Measurements from ENCODE around the gene AXIN1.
"Not testable (repeated sequence)": the region's sequence is repeated elsewhere in the genome, so short reads cannot be mapped to it uniquely, and the experiment has no call there.

The AXIN1 gene

DNA sequence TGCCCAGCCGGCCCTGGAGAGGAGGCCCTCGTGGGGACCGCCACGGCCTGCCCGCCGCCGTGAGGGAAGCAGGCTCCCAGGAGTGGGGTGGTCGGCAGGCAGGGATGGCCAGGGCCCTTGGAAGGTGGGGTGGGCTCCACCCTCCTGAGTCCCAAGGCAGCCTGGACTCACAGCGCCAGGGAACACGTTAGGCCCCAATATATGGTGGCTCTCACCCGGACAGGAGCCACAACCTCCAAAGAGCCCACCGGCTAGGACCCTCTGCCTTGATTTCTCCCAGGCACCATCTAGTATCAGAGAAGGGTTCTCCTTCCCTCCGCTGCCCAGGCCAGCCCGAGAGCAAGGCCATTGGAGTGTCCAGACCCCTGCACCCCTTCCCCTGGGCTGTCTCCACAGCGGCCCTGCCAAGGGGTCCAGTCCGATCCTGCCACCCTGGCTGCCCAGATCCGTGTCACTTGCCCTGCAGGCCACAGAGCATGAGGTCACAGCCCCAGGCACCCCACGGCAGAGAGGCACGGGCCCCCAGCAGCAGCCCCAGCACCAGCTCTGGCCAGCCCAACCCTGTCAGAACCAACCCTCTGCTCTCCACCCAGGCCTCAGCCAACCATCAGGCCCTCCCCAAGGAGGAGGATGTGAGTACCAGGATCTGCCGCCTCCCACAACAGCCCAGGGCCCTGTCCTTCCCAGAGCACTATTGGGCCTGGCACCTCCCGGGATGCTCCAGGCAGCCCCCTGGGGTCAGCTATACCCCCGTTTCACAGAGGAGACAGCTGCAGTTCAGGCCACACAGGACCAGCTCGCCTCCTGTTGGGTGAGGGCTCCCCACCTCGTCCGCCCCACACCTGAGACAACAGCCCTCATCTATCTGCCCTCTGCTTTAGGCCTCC is 1.1 kb upstream of the AXIN1 start:
- no peak for DNase-seq

DNA sequence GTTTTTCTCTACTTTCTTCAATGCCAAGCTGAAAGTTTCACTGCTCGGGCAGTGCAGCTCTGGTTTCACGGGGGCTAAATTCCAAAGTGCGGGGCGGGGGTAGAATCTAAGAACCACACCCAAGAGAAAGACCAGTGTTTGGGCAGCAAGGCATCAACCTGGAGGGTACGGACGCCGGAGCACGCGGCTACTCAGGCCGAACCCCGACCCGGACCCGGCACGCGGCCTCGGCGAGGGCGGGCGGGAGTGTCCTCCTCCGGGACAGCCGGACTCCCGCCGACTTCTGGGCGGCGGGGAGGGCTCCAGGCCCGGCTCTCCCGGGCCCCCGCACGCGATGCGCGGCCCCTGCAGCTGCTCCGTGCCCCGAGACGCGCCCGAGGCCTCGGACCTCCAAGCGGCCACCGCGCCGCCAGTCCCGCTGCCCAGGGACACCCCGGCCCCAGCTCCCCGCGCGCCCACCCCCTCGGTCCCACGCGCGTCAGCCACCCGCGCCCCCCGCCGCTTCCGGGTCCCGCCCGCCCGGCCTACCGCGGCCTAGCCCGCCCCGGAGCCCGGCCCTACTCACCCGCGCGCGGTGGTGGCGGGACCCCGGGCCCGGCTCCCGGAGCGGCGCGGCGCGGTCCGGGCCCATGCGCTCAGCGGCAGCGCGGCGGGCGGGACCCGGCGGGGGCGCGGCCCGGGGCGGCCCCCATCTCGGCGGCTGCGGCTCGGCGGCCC is 561 bp downstream of the AXIN1 start:
- no peak for DNase-seq

DNA sequence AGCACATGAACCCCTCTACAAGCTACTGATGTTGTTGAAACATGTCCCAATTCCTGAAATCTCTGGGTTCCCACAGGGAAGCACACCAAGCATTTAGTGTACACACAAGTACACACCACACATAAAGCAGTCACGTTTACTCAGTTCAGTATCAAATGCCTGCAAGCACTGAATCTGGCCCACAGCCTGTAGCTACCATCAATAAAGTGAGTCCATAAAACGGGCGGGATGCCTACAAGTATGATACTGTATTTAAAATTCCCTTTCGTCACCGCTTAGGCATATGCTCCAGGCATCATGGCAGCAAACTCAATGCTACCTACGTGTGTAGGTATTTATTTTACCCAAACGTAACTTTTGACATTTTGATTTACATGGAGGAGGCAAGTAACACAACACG is 2.3 kb downstream of the AXIN1 start:
- no peak for DNase-seq

DNA sequence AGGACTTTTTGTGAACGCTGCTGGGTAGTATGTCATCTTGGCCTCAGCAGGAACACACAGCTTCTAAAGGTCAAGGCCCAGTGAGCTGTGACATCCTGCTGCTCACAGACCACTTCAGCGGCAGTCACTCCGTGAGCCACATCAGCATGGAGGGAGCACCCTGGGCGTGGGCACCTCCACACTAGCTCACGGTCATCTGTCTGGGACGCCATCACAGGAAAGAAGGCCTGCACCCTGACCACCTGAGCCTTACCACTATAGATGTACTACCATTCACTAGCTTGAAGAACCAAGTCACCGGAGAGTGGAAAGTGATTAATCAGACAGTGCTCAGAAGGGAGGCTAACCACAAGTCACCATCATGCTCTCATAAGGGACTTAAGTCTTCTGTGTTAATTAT is 3.3 kb downstream of the AXIN1 start:
- no peak for DNase-seq

DNA sequence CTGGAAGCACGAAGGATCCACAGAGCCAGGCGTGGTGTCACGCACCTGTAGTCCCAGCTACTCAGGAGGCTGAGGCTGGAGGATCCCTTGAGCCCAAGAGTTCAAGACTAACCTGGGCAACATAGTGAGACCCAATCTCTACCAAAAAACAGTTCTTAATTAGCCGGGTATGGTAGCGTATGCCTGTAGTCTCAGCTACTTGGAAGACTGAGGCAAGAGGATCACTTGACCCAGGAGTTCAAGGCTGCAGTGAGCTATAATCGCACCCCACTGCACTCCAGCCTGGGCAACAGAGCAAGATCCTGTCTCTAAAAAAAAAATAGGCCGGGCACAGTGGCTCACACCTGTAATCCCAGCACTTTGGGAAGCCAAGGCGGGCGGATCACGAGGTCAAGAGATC is 4.0 kb downstream of the AXIN1 start:
- DNase-seq: not testable (repeated sequence)

DNA sequence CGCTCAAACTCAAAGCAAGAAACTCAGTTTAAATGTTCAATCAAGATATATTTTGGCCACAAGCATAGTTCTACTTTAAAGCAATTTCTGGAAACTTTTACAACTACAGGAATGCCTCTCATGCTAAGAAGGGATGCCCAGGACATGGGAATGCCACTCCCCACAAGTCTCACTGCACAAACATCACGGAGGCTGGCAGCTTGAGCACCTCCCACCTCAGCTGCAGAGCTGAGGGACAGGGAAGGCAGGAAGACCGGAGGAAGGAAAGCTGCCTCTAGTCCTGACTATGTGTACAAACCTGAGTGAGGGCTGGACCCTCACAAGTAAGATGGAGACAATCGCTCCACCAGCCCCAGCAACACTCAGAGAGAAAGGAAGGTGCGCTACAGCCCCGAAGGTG is 5.3 kb downstream of the AXIN1 start:
- DNase-seq: no peak

DNA sequence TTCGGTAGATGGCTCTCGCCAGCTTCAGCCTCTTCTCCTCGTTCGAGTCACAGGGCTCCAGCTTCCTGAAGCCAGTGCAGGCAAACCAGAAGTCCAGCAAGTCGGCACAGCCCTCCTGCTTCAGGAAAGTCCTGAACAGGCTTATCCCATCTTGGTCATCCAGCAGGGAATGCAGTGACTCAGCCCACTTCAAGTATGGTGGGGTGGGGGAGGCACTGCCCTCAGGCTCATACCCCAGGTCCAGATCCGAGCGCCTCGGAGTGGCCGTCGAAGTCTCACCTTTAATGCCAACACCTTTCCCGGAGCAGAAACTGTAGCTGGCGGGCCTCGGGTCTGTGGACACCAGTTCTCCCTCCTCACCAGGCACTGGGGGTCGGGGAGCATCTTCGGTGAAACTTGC is 5.9 kb downstream of the AXIN1 start:
- DNase-seq: no peak

DNA sequence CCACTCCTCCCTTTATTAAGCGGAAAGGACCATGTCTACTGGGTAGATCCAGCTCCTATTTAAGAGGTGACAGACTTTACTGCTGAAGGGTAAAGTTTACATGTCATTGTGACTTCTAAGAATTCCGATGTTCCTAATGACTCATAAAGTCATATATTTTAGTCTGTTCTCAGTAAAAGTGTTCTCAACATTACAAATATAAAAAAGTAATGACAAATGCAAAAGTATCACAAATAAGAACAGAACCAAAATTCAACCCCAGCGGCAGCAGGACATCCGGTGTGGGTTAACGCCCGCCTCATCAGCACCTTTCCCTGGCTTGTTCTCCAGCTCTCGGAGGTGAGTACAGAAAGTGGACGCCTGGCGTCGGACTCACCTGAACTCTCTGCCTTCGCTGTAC is 6.8 kb downstream of the AXIN1 start:
- no peak for DNase-seq

DNA sequence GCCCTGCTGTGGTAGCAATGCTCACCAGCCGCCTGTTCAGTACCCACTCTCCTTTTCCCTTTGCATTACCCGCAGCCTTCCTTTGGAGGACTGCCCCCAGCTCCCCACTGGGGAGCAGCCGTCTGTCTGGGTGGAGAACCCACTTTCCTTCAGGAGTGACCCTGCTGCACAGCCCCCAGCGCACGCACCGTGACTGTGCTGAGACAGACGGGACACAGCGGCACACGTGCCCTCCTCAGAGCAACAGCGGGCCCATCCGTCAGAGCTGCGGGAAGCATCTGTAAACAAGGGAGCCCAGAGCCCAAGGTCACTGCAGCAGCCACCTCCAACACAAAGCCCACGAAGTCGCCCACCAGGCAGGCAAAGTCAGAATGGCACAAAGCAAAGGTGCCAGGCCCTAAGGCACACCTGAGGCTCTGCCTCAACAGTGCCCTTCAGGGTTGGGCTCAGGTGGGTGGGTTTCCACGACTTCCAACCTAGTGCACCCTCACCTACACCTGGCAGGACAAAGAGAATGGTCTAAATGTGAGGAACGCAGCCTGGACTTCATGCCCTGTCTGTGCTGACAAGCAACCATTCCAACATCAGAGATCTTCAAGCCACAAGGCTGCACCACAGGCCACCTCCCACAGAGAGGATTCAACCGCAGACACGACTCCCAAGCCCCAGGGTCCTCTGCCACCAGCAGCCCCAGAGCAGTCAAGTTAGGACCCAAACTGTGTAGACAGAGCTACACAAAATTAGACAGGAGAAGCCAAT is 9.9 kb downstream of the AXIN1 start:
- no peak for DNase-seq

DNA sequence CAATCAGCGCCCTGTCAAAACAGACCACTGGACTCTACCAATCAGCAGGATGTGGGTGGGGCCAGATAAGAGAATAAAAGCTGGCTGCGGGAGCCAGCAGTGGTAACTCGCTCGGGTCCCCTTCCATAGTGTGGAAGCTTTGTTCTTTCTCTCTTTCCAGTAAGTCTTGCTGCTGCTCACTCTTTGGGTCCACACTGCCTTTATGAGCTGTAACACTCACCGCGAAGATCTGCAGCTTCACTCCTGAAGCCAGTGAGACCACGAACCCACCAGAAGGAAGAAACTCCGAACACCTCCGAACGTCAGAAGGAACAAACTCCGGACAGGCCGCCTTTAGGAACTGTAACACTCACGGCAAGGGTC is 10.6 kb downstream of the AXIN1 start:
- not testable (repeated sequence) for DNase-seq

DNA sequence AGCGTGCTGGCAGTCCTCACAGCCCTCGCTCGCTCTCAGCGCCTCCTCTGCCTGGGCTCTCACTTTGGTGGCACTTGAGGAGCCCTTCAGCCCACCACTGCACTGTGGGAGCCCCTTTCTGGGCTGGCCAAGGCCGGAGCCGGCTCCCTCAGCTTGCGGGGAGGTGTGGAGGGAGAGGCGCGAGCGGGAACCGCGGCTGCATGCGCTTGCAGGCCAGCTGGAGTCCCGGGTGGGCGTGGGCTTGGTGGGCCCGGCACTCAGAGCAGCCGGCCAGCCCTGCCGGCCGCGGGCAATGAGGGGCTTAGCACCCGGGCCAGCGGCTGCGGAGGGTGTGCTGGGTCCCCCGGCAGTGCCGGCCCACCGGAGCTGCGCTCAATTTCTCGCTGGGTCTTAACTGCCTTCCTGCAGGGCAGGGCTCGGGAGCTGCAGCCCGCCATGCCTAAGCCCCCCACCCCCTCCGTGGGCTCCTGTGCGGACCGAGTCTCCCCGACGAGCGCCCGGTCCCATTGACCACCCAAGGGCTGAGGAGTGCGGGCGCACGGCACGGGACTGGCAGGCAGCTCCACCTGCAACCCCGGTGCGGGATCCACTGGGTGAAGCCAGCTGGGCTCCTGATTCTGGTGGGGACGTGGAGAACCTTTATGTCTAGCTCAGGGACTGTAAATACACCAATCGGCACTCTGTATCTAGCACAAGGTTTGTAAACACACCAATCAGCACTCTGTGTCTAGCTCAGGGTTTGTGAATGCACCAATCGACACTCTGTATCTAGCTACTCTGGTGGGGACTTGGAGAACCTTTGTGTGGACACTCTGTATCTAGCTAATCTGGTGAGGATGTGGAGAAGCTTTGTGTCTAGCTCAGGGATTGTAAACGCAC is 11.2 kb downstream of the AXIN1 start:
- DNase-seq: not testable (repeated sequence)

DNA sequence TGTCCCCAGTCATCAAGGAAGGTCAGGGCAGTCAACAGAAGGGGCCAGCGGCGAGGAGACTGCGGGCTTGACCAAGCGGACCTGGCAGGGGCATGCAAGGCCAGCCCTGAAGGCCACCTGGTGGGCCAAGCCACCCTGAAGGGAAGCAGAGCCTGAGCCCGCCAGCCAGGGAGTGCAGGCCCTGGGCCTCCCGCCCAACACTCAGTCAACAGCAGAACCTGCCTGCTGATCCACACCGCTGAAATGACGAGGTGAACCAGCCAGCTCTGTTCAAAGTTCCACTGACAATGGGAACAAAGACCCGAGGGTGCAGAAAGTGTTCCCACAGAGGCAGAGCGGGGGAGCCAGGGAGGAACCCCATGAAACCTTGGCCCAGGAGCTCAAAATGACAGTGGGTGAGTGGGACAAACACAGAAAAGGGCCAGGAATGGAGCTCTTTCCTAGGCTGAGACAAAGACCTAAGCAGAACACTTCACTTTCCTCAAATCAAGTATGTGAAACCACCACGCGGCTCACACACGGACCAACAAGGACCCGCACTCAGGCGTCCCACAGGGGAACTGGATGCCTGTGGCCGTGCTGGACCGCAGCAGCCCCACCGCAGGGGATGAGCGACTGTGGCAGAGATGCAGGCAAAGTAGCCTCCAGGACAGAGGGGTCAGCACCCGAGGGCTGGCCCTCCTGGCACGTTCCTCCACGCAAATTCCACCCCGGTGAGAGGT is 12.0 kb downstream of the AXIN1 start:
- no peak for DNase-seq

DNA sequence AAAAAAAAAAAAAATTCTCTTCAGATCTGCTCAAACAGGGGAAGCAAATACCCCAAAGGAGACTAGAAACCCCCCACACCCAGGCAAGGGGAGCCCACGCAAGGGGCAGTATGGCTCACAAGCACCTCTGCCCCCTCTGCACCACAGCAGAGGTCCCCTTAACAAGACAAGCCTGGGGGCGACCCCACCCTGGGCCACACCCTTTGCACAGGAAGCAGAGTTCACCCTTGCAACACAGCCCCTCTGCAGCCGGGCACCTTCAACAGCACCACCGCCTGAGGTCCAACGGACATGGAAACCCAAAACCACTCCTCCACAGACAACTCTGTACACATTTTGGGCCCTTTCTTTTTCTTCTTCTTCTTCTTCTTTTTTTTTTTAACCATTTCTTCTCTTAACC is 12.8 kb downstream of the AXIN1 start:
- no peak for DNase-seq

DNA sequence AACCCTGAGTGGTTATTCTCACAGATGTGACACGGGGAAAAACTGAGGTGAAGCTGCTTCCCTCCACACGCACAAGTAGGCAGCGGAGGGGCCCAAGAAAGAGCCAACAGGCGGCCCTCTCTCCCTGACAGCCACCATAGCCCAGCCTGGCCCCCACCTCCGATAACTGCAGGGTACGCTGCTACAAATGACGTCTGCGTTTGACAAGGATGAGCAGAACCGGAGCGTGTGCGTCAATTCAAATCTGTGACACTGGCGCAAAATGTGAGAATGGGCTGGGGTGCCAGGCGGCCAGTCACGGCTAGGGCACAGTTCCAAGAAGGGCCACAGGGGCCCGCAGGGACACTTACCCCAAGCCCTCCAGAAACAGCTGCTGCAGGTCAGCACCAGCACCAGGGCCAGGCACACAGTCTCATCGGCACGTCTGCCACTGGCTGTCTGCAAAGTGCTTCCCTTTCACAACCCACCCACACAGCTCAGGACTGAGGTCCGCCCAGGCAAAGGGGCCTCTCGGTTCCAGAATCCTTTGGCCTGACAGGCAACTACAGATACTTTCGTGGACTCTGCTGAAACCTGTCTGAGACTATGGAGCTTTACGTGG is 14.4 kb downstream of the AXIN1 start:
- no peak for DNase-seq

DNA sequence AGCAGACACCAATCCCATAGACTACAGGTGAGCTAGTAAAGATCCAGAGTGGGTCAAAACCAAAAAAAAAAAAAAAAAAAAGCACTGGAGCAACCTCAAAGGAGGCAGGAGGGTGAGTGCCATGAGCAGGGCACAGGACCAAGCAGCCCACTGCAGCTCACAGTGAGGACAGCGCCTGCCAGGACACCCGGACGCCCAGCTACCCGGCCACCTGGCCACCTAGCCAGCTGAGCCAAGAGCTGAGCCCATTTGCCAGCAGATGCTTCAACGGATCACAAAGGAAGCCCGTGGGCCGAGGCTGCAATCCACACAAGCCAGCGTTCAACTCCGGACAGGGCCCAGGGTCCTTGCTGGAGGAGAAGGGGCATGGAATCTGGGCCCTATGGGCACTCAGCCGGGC is 15.1 kb downstream of the AXIN1 start:
- no peak for DNase-seq

DNA sequence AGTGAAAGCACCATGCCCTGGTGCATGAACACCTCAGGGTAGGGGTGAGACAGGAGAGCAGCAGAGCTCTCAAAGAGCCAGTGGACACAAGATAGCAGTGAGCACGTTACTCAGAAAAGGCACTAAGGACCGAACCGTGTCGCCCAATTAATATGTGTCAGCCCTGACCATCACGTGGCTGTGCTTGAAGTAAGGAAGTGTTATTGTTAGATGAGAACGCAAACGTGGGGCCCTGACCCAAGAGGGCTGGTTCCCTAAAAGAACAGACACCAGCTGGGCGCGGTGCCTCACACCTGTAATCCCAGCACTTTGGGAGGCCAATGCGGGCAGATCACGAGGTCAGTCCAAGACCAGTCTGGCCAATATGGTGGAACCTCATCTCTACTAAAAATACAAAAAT is 16.3 kb downstream of the AXIN1 start:
- DNase-seq: no peak

DNA sequence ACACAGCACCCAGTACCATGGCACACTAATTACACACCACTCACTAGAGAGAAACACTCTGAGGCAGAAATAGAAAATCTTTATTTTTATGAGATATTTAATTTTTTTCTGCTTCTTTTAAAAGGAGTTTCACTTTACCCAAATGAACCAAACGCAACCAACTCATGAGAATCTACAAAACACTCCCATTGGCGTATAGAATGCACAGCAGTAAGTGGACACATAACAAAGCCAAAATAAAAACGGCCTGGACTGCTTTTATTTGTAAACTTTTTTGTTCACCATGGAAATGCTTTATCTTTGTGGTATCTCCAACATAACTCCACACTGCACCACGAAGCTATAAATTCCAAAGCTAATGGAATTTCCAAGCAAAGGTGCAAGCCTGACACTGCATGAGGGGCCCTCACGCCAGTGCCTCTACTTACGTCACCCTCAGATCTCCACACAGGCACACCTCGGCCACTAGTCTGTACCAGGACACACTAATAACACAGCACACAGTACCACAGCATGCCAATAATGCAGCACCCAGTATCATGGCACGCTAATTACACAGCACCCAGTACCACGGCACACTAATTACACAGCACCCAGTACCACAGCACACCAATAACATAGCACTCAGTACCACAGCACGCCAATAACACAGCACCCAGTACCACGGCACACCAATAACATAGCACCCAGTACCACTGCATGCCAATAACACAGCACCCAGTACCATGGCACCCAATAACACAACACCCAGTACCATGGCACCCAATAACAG is 17.5 kb downstream of the AXIN1 start:
- DNase-seq: not testable (repeated sequence)

DNA sequence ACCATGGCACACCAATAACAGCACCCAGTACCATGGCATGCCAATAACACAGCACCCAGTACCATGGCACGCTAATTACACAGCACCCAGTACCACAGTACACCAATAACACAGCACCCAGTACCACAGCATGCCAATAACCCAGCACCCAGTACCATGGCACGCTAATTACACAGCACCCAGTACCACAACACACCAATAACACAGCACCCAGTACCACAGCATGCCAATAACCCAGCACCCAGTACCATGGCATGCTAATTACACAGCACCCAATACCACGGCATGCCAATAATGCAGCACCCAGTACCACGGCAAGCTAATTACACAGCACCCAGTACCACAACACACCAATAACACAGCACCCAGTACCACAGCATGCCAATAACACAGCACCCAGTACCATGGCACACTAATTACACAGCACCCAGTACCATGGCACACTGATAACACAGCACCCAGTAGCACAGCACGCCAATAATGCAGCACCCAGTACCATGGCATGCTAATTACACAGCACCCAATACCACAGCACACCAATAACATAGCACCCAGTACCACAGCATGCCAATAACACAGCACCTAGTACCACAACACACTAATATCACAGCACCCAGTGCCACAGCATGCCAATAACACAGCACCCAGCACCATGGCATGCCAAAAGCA is 18.2 kb downstream of the AXIN1 start:
- DNase-seq: not testable (repeated sequence)

DNA sequence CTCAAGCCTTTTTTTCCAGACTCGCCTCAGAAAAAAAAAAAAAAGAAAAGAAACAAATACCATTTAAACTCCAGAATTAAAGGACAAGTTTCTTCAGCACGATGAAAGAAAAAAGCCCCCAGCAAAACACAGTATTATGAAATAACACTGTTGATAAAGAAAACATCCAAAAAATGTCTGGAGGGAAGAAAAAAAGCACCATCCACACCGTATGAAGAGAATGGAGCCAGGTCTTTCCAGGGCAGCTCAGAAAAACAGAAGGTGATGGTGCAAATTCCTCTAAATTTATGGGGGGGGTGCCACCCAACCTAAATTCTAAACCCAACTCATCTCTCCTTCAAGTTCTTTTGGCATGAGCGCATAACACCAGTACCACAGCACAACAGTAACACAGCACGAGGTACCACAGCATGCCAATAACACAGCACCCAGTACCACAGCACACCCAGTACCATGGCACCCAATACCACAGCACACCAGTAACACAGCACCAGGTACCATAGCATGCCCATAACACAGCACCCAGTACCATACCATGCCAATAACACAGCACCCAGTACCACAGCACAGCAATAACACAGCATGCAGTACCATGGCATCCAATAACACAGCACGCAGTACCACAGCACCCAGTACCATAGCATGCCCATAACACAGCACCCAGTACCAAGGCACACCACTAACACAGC is 19.0 kb downstream of the AXIN1 start:
- no peak for DNase-seq
